Astrocyte of the spinal cord (primary cell): ENCODE measurements around the gene CUBN.
A peak's percentile ranks its signal among the peaks of the same experiment; 100 is the strongest.
"Not testable (repeated sequence)": the region's sequence is repeated elsewhere in the genome, so short reads cannot be mapped to it uniquely, and the experiment has no call there.

Experiments used
- DNase-seq: peaks from one replicate; pipeline ENCODE4 v3.0.0; 2011; ENCODE audit warnings: low read depth, low spot score
- H3K4me3 ChIP-seq: 2 replicates; pipeline ENCODE4 v1.5.1; 2011; ENCODE audit warnings: low read depth, mild to moderate bottlenecking, low read length, moderate library complexity
- in situ Hi-C: cut with HindIII; loops from 2 replicates; pipeline ENCODE4 v1.10.0; 2017; ENCODE audit warnings: low sequenced_read_pairs
- TF ChIP-seq, protein P1 (sequence below): IDR thresholded peaks from 2 replicates; pipeline ENCODE4 v1.5.1; 2012; ENCODE audit warnings: low read depth, mild to moderate bottlenecking, low read length, inconsistent platforms

The CUBN gene

DNA sequence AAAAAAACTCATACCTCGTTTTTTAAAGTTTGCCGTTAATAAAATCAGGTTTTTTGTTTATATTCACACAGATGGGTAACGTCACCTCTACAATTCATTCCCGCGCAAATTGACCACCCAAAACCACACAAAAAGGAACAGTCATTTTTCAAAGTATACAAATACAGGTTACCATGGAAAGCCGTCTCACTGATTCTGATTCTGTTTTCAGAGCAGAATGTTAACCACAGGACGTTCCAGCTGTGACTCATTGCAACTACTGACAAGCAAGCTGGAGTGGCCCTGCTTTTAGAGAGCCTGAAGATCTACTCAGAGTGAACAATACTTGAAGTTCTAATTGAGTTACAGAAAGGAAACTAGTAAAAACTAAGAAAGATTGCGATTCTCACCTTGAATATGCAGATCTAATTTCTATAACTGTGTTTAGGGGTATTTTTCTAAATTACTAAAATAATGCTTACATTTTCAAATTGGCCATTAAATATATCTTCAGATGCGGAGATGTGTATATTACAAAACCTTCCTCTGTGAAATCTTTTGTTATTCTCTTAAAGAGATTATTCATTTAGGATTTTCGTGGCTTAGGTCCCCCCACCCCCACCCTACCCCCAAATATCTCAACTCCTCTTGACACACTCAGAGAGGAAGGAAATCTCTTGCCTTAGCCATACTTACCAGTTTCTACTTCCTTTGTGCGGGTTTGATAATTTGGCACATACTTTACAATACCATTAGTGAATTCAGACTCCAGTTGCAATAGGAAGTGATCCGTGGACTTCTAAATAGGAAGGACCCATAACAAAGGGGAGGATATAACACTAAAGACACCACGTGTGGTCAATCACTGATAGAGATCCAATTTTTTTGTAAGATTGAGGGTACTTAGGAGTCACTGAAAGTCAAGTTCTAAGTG is 106.0 kb downstream of the CUBN start:
- TF ChIP-seq, protein P1, sequence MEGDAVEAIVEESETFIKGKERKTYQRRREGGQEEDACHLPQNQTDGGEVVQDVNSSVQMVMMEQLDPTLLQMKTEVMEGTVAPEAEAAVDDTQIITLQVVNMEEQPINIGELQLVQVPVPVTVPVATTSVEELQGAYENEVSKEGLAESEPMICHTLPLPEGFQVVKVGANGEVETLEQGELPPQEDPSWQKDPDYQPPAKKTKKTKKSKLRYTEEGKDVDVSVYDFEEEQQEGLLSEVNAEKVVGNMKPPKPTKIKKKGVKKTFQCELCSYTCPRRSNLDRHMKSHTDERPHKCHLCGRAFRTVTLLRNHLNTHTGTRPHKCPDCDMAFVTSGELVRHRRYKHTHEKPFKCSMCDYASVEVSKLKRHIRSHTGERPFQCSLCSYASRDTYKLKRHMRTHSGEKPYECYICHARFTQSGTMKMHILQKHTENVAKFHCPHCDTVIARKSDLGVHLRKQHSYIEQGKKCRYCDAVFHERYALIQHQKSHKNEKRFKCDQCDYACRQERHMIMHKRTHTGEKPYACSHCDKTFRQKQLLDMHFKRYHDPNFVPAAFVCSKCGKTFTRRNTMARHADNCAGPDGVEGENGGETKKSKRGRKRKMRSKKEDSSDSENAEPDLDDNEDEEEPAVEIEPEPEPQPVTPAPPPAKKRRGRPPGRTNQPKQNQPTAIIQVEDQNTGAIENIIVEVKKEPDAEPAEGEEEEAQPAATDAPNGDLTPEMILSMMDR, result no peak
- in situ Hi-C loops, result no loop called here
- peak; percentile 99 for DNase-seq
- H3K4me3 ChIP-seq, result no peak overlapping the region

GRCh38 chr10:17022896-17023295 is 106.7 kb downstream of the CUBN start:
- in situ Hi-C loops, result no loop called here

GRCh38 chr10:17022466-17022825 is 107.2 kb downstream of the CUBN start:
- TF ChIP-seq, protein P1, result no peak
- in situ Hi-C loops, result no loop called here
- no peak overlapping the region for H3K4me3 ChIP-seq
- DNase-seq, result peak; percentile 60

More at GRCh38 chr10:17022896-17023295, 106.7 kb downstream of the CUBN start:
- no peak overlapping the region for H3K4me3 ChIP-seq
- no peak for DNase-seq
- TF ChIP-seq, protein P1, result no peak

DNA sequence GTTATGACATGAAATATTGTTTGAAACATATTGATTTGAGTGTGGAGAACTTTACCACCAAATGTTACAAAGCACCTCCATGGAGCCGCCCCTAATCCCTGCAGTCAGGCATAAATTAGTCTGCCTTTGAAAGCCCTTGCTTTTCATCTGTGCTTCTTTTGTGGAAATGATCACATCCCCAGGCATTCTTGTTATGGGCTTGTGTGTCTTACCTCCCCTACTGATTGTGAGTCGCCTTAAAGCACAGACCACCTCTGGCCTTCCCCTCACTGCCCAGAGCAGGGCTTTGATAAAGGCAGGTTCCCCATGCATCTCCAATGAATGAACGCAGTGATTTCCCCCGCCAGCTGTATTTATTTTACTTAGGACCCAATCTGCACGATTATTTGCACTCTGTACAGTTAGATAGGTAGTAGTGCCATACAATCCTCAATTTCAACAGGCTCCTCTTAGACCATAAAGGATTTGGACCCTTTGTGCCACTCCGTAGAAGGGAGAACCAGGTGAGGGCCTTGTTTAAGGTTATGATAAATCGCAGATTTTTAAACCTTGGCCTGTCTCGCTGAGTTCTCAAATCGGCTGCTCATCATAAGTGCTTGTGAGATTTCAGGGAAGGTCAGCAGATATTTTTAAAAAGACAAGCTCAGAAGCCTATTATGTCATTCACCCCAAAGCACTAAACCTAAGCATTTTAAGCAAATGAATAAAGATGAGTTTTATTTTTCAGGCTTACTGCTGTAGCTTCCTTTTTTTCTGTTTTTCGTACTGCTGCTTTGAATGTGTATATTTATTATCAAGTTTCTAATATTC is 107.8 kb downstream of the CUBN start:
- TF ChIP-seq, protein P1, result no peak
- in situ Hi-C loops, result no loop called here
- DNase-seq, result no peak
- no peak overlapping the region for H3K4me3 ChIP-seq

DNA sequence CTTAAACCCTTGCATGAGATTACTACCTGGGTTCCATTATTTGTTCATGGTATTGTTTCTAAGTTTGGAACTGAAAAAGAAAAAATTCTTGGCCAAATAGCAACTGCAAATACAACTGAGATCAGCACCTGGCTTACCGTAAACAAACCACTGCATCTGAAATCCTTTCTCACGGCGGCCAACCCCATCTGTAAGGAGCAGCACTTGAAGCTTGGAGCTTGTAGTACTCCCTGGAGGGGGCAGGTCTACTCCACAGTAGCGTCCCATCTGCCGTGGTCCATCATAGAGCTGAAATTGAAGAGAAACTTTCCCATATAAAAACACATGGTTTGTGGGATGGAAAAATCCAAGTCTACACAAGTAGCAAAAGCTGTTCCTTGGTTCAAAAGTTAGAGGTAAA is 109.9 kb downstream of the CUBN start:
- no peak overlapping the region for H3K4me3 ChIP-seq
- in situ Hi-C loops, result no loop called here
- DNase-seq, result no peak
- TF ChIP-seq, protein P1, result no peak

GRCh38 chr10:17013131-17013983 is 116.3 kb downstream of the CUBN start:
- DNase-seq, H3K4me3 ChIP-seq, in situ Hi-C loops: not testable (repeated sequence)

DNA sequence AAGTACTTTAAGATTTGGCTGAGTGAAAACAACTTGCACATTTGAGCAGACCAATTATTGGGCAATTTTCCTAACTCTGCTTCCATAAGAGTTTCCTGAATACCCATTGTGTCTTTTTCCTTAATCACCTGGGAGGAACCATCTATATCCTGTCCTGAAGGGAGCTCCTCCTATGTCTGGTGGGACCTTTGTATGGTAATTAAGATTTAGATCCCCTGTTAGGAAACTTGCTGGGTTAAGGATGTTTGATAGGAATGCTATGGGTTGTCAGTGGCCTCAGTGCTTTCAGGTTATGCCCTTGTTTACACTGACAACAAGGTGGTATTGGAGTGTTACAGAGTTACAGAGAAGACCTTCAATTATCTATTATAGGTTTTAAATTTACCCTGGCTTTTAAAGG is 116.9 kb downstream of the CUBN start:
- in situ Hi-C loops, H3K4me3 ChIP-seq, DNase-seq: not testable (repeated sequence)
